Thyroid gland (tissue), 4 donors: ENCODE measurements around the gene PLCL1. TPM values are rescaled to one million over a fixed set of nuclear protein-coding genes. Genes with fewer than 3 reads are reported as not detected.

Experiments
- DNase-seq, 2 donors: peaks; one replicate each; pipeline ENCODE4 v3.0.0-alpha.2; 2019
- H3K27ac ChIP-seq, 3 donors: fragments of 200-600 bp; sonication (generic); 1 replicate in 2 of 3; 2 replicates in 1 of 3; pipeline ENCODE4 v1.5.1; 2016 to 2019; ENCODE audit warnings: mild to moderate bottlenecking in 1 of 3, moderate library complexity in 1 of 3
- H3K27me3 ChIP-seq: fragments of 200-600 bp; sonication (generic); one replicate; pipeline ENCODE4 v1.5.1; 2019
- H3K36me3 ChIP-seq, 2 donors: fragments of 200-600 bp; sonication (generic); one replicate each; pipeline ENCODE4 v1.5.1; 2016 to 2019
- H3K4me1 ChIP-seq, 2 donors: fragments of 200-600 bp; sonication (generic); one replicate each; pipeline ENCODE4 v1.5.1; 2017 to 2019
- H3K4me3 ChIP-seq, 3 donors: fragments of 200-600 bp; sonication (generic); replicated peaks in 1 of 3; 1 replicate in 2 of 3; 2 replicates in 1 of 3; pipeline ENCODE4 v1.5.1; 2016; ENCODE audit warnings: mild to moderate bottlenecking in 1 of 3
- H3K9me3 ChIP-seq: fragments of 200-600 bp; sonication (generic); one replicate; pipeline ENCODE4 v1.5.1; 2017
- CTCF ChIP-seq, 6 experiments: fragments of 200-600 bp in 3 of 6; fragments of 450-650 bp in 3 of 6; sonication (generic) in 3 of 6; IDR thresholded peaks; one replicate each; pipeline ENCODE4 v1.5.1; 2016 to 2019; ENCODE audit warnings: antibody characterized with exemption in 6 of 6, mild to moderate bottlenecking in 2 of 6, inconsistent platforms in 1 of 6, moderate library complexity in 1 of 6
- POLR2A ChIP-seq, 2 donors: fragments of 450-650 bp; IDR thresholded peaks; one replicate each; pipeline ENCODE4 v1.6.1; 2017; ENCODE audit warnings: antibody characterized with exemption in 2 of 2, mild to moderate bottlenecking in 2 of 2, moderate library complexity in 1 of 2
- WGBS, 2 donors: methylation state at CpG; one replicate each; pipeline ENCODE4 v1.1.5; 2017; 5-methylcytosine and 5-hydroxymethylcytosine counted together
- intact Hi-C: fragments of 100-400 bp; cut with DNase I; formaldehyde crosslinking; loops from one replicate; pipeline ENCODE4 v1.15.1; 2023
- total RNA-seq, 4 donors: library from RNA; depleted of rRNA; stranded (reverse); fragments of >200 nt; gene quantifications; one replicate each; pipeline ENCODE4 v1.2.3, GENCODE V29; 2016

PLCL1 gene
- total RNA-seq, 4 donors from 2014 or later: 9.1 to 11.8 (median 9.9) TPM

GRCh38 chr2:197985029-197985638 is 180.7 kb downstream of the PLCL1 start:
- no peak for TF ChIP-seq CTCF (IDR thresholded peaks at IDR 0.05)
- TF ChIP-seq POLR2A (IDR thresholded peaks at IDR 0.05): no peak
- 96 to 97% methylated on average over 2 of the region's 2 CpGs for WGBS, 2 donors

GRCh38 chr2:197986977-197987376 is 182.6 kb downstream of the PLCL1 start:
- H3K9me3 ChIP-seq: no peaks in the 10 kb centered on the region
- WGBS, 2 donors: 86 to 90% methylated on average over 3 of the region's 3 CpGs
- no peaks in the 10 kb centered on the region for H3K27me3 ChIP-seq
- intact Hi-C loops: no loop called here
- DNase-seq: no peak
- no peak overlapping the region for H3K27ac ChIP-seq
- no peak for TF ChIP-seq CTCF (IDR thresholded peaks at IDR 0.05)
- TF ChIP-seq POLR2A (IDR thresholded peaks at IDR 0.05): no peak
- H3K4me3 ChIP-seq: no peak overlapping the region
- no peaks in the 10 kb centered on the region for H3K36me3 ChIP-seq
- no peaks in the 10 kb centered on the region for H3K4me1 ChIP-seq

More at GRCh38 chr2:197985029-197985638, 180.7 kb downstream of the PLCL1 start:
- H3K27ac ChIP-seq: no peak overlapping the region
- no peaks in the 10 kb centered on the region for H3K27me3 ChIP-seq
- no peak for DNase-seq
- H3K4me3 ChIP-seq: no peak overlapping the region
- no peaks in the 10 kb centered on the region for H3K9me3 ChIP-seq
- H3K36me3 ChIP-seq: no peaks in the 10 kb centered on the region
- intact Hi-C loops: no loop called here
- H3K4me1 ChIP-seq: no peaks in the 10 kb centered on the region

- intact Hi-C loops: no loop called here
- 93% methylated on average over 2 of the region's 2 CpGs for WGBS, 2 donors
- TF ChIP-seq CTCF (IDR thresholded peaks at IDR 0.05) (no peak), POLR2A (IDR thresholded peaks at IDR 0.05) (no peak)
- no peak overlapping the region for H3K27ac ChIP-seq
- DNase-seq: no peak
- no peak overlapping the region for H3K4me3 ChIP-seq
- no peaks in the 10 kb centered on the region for H3K4me1 ChIP-seq
- no peaks in the 10 kb centered on the region for H3K27me3 ChIP-seq
- H3K9me3 ChIP-seq: no peaks in the 10 kb centered on the region
- H3K36me3 ChIP-seq: no peaks in the 10 kb centered on the region
Measured at GRCh38 chr2:197990356-197990755, 186.0 kb downstream of the PLCL1 start.

- no peak for DNase-seq
- no peak overlapping the region for H3K27ac ChIP-seq
- WGBS, 2 donors: 73 to 74% methylated on average over 4 of the region's 4 CpGs
- H3K9me3 ChIP-seq: no peaks in the 10 kb centered on the region
- intact Hi-C loops: no loop called here
- TF ChIP-seq POLR2A (IDR thresholded peaks at IDR 0.05) (no peak), CTCF (IDR thresholded peaks at IDR 0.05) (no peak)
- H3K36me3 ChIP-seq: no peaks in the 10 kb centered on the region
- H3K27me3 ChIP-seq: no peaks in the 10 kb centered on the region
- no peak overlapping the region for H3K4me3 ChIP-seq
- peaks cover 0 to 8% of the 10 kb centered on the region in 2 donors for H3K4me1 ChIP-seq
Measured at GRCh38 chr2:197992482-197993133, 188.2 kb downstream of the PLCL1 start.

GRCh38 chr2:197993363-197993762 is 189.0 kb downstream of the PLCL1 start:
- TF ChIP-seq POLR2A (IDR thresholded peaks at IDR 0.05): no peak
- no peak for TF ChIP-seq CTCF (IDR thresholded peaks at IDR 0.05)
- Histone ChIP-seq H3K9me3 (no peaks in the 10 kb centered on the region), H3K27me3 (no peaks in the 10 kb centered on the region), H3K27ac (no peak overlapping the region), H3K4me3 (no peak overlapping the region), H3K36me3 (no peaks in the 10 kb centered on the region), H3K4me1 (peaks cover 0 to 8% of the 10 kb centered on the region in 2 donors)
- intact Hi-C loops: no loop called here
- DNase-seq: no peak
